ENCODE measurements around the gene PKM. TPM values are rescaled to one million over a fixed set of nuclear protein-coding genes. Genes with fewer than 3 reads are reported as not detected.

Gene PKM
- polyA plus RNA-seq, 1 donor (not counting 4 experiments of a cell fraction or from before 2014, with no cell fraction given): 3,352 TPM

DNA sequence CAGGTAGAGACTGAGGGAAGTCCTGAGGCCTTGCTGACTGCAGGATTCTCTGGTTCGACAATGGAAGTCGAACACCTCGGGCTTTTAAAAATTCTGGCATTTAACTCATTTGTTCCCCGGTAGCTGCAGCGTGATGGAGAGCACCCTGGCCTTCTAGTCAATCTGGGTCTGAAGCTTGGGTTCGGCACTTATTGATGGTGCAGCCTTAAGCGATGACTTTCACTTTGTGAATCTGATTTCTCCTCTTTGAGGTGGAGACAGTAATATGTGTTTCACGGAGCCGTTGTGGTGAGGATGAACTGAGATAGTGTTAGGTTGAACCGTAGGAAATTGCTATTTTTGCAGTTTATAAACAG is 42.0 kb upstream of the PKM start:
- no peaks in the 10 kb centered on the region for H4K20me1 ChIP-seq (ENCODE audit: control insufficient read depth, extremely low read depth, insufficient read depth, low read length)
- TF ChIP-seq, protein P1, sequence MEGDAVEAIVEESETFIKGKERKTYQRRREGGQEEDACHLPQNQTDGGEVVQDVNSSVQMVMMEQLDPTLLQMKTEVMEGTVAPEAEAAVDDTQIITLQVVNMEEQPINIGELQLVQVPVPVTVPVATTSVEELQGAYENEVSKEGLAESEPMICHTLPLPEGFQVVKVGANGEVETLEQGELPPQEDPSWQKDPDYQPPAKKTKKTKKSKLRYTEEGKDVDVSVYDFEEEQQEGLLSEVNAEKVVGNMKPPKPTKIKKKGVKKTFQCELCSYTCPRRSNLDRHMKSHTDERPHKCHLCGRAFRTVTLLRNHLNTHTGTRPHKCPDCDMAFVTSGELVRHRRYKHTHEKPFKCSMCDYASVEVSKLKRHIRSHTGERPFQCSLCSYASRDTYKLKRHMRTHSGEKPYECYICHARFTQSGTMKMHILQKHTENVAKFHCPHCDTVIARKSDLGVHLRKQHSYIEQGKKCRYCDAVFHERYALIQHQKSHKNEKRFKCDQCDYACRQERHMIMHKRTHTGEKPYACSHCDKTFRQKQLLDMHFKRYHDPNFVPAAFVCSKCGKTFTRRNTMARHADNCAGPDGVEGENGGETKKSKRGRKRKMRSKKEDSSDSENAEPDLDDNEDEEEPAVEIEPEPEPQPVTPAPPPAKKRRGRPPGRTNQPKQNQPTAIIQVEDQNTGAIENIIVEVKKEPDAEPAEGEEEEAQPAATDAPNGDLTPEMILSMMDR (optimal IDR thresholded peaks at IDR 0.05 in 1 of 3, IDR thresholded peaks at IDR 0.05 in 1 of 3, conservative IDR thresholded peaks at IDR 0.05 in 1 of 3; ENCODE audit: extremely low read depth in 1 of 3, insufficient read depth in 2 of 3, low read length in 3 of 3): no peak
- TF ChIP-seq EZH2 (IDR thresholded peaks at IDR 0.05; ENCODE audit: low read length): no peak
- H3K9me3 ChIP-seq (ENCODE audit: control insufficient read depth, low read depth, low read length): no peaks in the 10 kb centered on the region
- peaks cover 2 to 18% of the 10 kb centered on the region in 2 experiments for H3K36me3 ChIP-seq (ENCODE audit: control insufficient read depth in 2 of 2, extremely low read depth in 1 of 2, insufficient read depth in 2 of 2, low read length in 2 of 2)
- H3K27me3 ChIP-seq (ENCODE audit: control insufficient read depth, extremely low read depth, insufficient read depth, low read length): no peaks in the 10 kb centered on the region
- dilution Hi-C loops (cut with MboI; ENCODE audit: extremely low pct_ligation_motif_present, low sequenced_read_pairs): no loop called here
- peak overlapping the region; percentile 94 for H3K4me2 ChIP-seq (ENCODE audit: control insufficient read depth, extremely low read depth, insufficient read depth, low read depth, low read length)
- peak overlapping the region; percentile 72 to 83 (median 78) for H3K4me3 ChIP-seq (ENCODE audit: control insufficient read depth in 2 of 3, extremely low read depth in 1 of 3, insufficient read depth in 2 of 3, low read depth in 1 of 3, low read length in 3 of 3)
- peaks cover 12% of the 10 kb centered on the region for H3K4me1 ChIP-seq (ENCODE audit: control insufficient read depth, extremely low read depth, insufficient read depth, low read length)
- H3K9ac ChIP-seq (ENCODE audit: control insufficient read depth, extremely low read depth, insufficient read depth, low read length): peak overlapping the region; percentile 83
- H3K9me1 ChIP-seq (ENCODE audit: control insufficient read depth, extremely low read depth, insufficient read depth, low read length): no peaks in the 10 kb centered on the region
- H2AFZ ChIP-seq (ENCODE audit: control insufficient read depth, low read length): peak overlapping the region; percentile 84
- peak overlapping the region; percentile 51 for H3K27ac ChIP-seq (ENCODE audit: control insufficient read depth, insufficient read depth, low read length)
- DNase-seq (ENCODE audit: low read depth, low spot score): no peak
- H3K79me2 ChIP-seq (ENCODE audit: control insufficient read depth, insufficient read depth, low read length): peaks cover 15% of the 10 kb centered on the region
- FAIRE-seq: peak; percentile 17

DNA sequence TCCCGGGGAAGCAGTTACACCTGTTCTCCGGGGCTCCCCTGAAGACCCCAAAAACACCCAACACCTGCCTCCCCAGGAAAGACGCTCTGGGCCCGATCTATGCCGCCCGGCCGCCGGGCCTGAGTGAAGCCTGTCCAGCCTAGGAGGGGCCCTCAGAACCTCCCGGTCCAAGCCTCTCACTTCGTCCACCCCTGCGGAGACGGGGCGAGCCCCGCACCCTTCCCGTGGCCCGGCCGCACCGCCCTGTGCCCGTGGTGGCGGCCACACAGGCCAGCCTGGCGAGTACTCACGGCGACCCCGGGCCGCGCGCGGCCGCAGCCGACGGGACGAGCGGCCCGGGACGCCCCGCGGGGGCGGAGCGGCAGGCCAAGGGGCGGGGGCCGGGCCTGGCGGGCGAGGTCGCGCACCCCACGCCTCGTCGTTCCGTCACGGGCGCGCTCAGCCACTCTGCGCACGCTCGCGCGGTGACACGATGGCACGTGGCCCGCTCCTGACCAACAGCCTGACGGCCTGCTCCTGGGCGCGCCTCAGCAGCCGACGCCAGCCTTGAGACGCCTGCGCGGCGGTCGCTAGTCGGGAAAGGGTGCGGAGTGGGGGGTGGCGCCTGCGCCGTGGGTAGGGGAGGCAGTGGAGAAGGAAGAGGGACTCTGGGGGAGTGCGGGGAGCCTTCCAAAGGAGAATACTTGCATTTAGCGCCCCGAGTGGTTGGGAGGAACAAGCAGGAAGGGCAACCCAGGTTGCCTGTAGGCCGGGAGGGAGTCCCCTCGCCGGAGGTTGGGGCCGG is 41.4 kb upstream of the PKM start, which contains the start of gene PARP6:
Gene PARP6 (minus strand): TSS at position 342 of the 784 bp plus-strand sequence. CDS start 5,077 bp downstream, outside the sequence.
- FAIRE-seq: no peak

More for the DNA sequence above, 41.4 kb upstream of the PKM start, which contains the start of gene PARP6:
- DNase-seq (ENCODE audit: low read depth, low spot score): peak; percentile 84
- H2AFZ ChIP-seq (ENCODE audit: control insufficient read depth, low read length): peak within 1 kb of the TSS; percentile 84
- peak within 1 kb of the TSS; percentile 94 for H3K4me2 ChIP-seq (ENCODE audit: control insufficient read depth, extremely low read depth, insufficient read depth, low read depth, low read length)
- H3K79me2 ChIP-seq (ENCODE audit: control insufficient read depth, insufficient read depth, low read length): peaks cover 15% of the 10 kb centered on the region
- H3K27ac ChIP-seq (ENCODE audit: control insufficient read depth, insufficient read depth, low read length): peak within 1 kb of the TSS; percentile 51
- no peaks in the 10 kb centered on the region for H3K27me3 ChIP-seq (ENCODE audit: control insufficient read depth, extremely low read depth, insufficient read depth, low read length)
- peak within 1 kb of the TSS; percentile 83 for H3K9ac ChIP-seq (ENCODE audit: control insufficient read depth, extremely low read depth, insufficient read depth, low read length)
- dilution Hi-C loops (cut with MboI; ENCODE audit: extremely low pct_ligation_motif_present, low sequenced_read_pairs): no loop called here
- peaks cover 12% of the 10 kb centered on the region for H3K4me1 ChIP-seq (ENCODE audit: control insufficient read depth, extremely low read depth, insufficient read depth, low read length)
- TF ChIP-seq EZH2 (IDR thresholded peaks at IDR 0.05; ENCODE audit: low read length): no peak
- TF ChIP-seq, protein P1 (optimal IDR thresholded peaks at IDR 0.05 in 1 of 3, IDR thresholded peaks at IDR 0.05 in 1 of 3, conservative IDR thresholded peaks at IDR 0.05 in 1 of 3; ENCODE audit: extremely low read depth in 1 of 3, insufficient read depth in 2 of 3, low read length in 3 of 3): peak; percentile 59 to 81 (median 75)
- peak within 1 kb of the TSS; percentile 72 to 83 (median 78) for H3K4me3 ChIP-seq (ENCODE audit: control insufficient read depth in 2 of 3, extremely low read depth in 1 of 3, insufficient read depth in 2 of 3, low read depth in 1 of 3, low read length in 3 of 3)
- H4K20me1 ChIP-seq (ENCODE audit: control insufficient read depth, extremely low read depth, insufficient read depth, low read length): no peaks in the 10 kb centered on the region
- H3K9me1 ChIP-seq (ENCODE audit: control insufficient read depth, extremely low read depth, insufficient read depth, low read length): peaks cover under 1% of the 10 kb centered on the region
- peaks cover 2 to 21% of the 10 kb centered on the region in 2 experiments for H3K36me3 ChIP-seq (ENCODE audit: control insufficient read depth in 2 of 2, extremely low read depth in 1 of 2, insufficient read depth in 2 of 2, low read length in 2 of 2)
- H3K9me3 ChIP-seq (ENCODE audit: control insufficient read depth, low read depth, low read length): no peaks in the 10 kb centered on the region
